SK-N-SH treated with all-trans-retinoic acid at 6 μM for 48 hours (cell line): ENCODE data around the gene TRIL.

ENCODE experiments used
- ATAC-seq: fragments of 200-7000 bp; cut with Tn5 transposase; 3 replicates; pipeline ENCODE4 v1.9.1; 2020; ENCODE audit warnings: mild to moderate bottlenecking, moderate library complexity
- ARNTL ChIP-seq: fragments of 450-650 bp; formaldehyde crosslinking; IDR thresholded peaks from 2 replicates; pipeline ENCODE4 v1.5.0; 2020; ENCODE audit warnings: low read depth, mild to moderate bottlenecking, moderate library complexity, borderline replicate concordance
- BACH2 ChIP-seq: fragments of 250-450 bp; sonication (Bioruptor Pico); IDR thresholded peaks from 2 replicates; pipeline ENCODE4 v1.9.0; 2021; ENCODE audit warnings: mild to moderate bottlenecking, borderline replicate concordance
- CREB5 ChIP-seq: fragments of 250-450 bp; sonication (Bioruptor Pico); IDR thresholded peaks from 2 replicates; pipeline ENCODE4 v1.5.1; 2020; ENCODE audit warnings: low read depth, mild to moderate bottlenecking, moderate library complexity
- CSDC2 ChIP-seq: fragments of 250-450 bp; sonication (Bioruptor Pico); IDR thresholded peaks from 2 replicates; pipeline ENCODE4 v1.5.0; 2020; ENCODE audit warnings: mild to moderate bottlenecking, moderate library complexity
- GLIS3 ChIP-seq: fragments of 250-450 bp; sonication (Bioruptor Pico); IDR thresholded peaks from 2 replicates; pipeline ENCODE4 v1.5.0; 2020; ENCODE audit warnings: mild to moderate bottlenecking, moderate library complexity
- ISL1 ChIP-seq: fragments of 250-450 bp; sonication (Bioruptor Pico); IDR thresholded peaks from 2 replicates; pipeline ENCODE4 v2.1.2; 2022; ENCODE audit warnings: mild to moderate bottlenecking, moderate library complexity
- OSR1 ChIP-seq: fragments of 250-450 bp; sonication (Bioruptor Pico); IDR thresholded peaks from 2 replicates; pipeline ENCODE4 v1.8.0; 2022; ENCODE audit warnings: moderate library complexity, mild to moderate bottlenecking, inconsistent platforms
- PATZ1 ChIP-seq: fragments of 250-450 bp; sonication (Bioruptor Pico); IDR thresholded peaks from 2 replicates; pipeline ENCODE4 v1.8.0; 2020; ENCODE audit warnings: mild to moderate bottlenecking, moderate library complexity, borderline replicate concordance
- PPARA ChIP-seq: fragments of 250-450 bp; sonication (Bioruptor Pico); IDR thresholded peaks from 2 replicates; pipeline ENCODE4 v1.5.0; 2020; ENCODE audit warnings: mild to moderate bottlenecking, borderline replicate concordance
- RARB ChIP-seq: fragments of 250-450 bp; sonication (Bioruptor Pico); IDR thresholded peaks from 2 replicates; pipeline ENCODE4 v1.8.0; 2021; ENCODE audit warnings: mild to moderate bottlenecking, moderate library complexity
- SNAI2 ChIP-seq: fragments of 250-450 bp; sonication (Bioruptor Pico); IDR thresholded peaks from 2 replicates; pipeline ENCODE4 v1.5.0; 2020; ENCODE audit warnings: mild to moderate bottlenecking, moderate library complexity
- TCF4 ChIP-seq: fragments of 250-450 bp; sonication (Bioruptor Pico); IDR thresholded peaks from 2 replicates; pipeline ENCODE4 v1.8.0; 2021; ENCODE audit warnings: mild to moderate bottlenecking, moderate library complexity, borderline replicate concordance
- TOX ChIP-seq: fragments of 250-450 bp; sonication (Bioruptor Pico); IDR thresholded peaks from 2 replicates; pipeline ENCODE4 v1.8.0; 2021; ENCODE audit warnings: mild to moderate bottlenecking, moderate library complexity, borderline replicate concordance
- ZC3H10 ChIP-seq: fragments of 250-450 bp; sonication (Bioruptor Pico); IDR thresholded peaks from 2 replicates; pipeline ENCODE4 v1.5.1; 2021; ENCODE audit warnings: mild to moderate bottlenecking, moderate library complexity
- ZFP3 ChIP-seq: fragments of 250-450 bp; sonication (Bioruptor Pico); IDR thresholded peaks from 2 replicates; pipeline ENCODE4 v1.5.0; 2020; ENCODE audit warnings: mild to moderate bottlenecking, moderate library complexity
- ZFP30 ChIP-seq: fragments of 450-650 bp; formaldehyde crosslinking; IDR thresholded peaks from 2 replicates; pipeline ENCODE4 v1.5.0; 2022; ENCODE audit warnings: mild to moderate bottlenecking, moderate library complexity
- ZNF565 ChIP-seq: fragments of 450-650 bp; formaldehyde crosslinking; conservative IDR thresholded peaks from 2 replicates; pipeline ENCODE4 v1.5.0; 2020; ENCODE audit warnings: low read depth, mild to moderate bottlenecking, moderate library complexity
- ZNF70 ChIP-seq: fragments of 450-650 bp; formaldehyde crosslinking; IDR thresholded peaks from 2 replicates; pipeline ENCODE4 v1.5.0; 2020; ENCODE audit warnings: mild to moderate bottlenecking, moderate library complexity
- ZNF8 ChIP-seq: fragments of 450-650 bp; formaldehyde crosslinking; IDR thresholded peaks from 2 replicates; pipeline ENCODE4 v1.5.0; 2020; ENCODE audit warnings: mild to moderate bottlenecking, moderate library complexity
- TF ChIP-seq, protein P1 (sequence below): fragments of 250-450 bp; sonication (Bioruptor Pico); IDR thresholded peaks from 2 replicates; pipeline ENCODE4 v1.5.0; 2020; ENCODE audit warnings: mild to moderate bottlenecking, moderate library complexity
- TF ChIP-seq, protein P2 (sequence below): fragments of 250-450 bp; sonication (Bioruptor Pico); IDR thresholded peaks from 2 replicates; pipeline ENCODE4 v1.8.0; 2021; ENCODE audit warnings: low read depth, mild to moderate bottlenecking, moderate library complexity, borderline replicate concordance
- TF ChIP-seq, protein P3 (sequence below): fragments of 250-450 bp; sonication (Bioruptor Pico); IDR thresholded peaks from 2 replicates; pipeline ENCODE4 v1.5.1; 2021; ENCODE audit warnings: mild to moderate bottlenecking, moderate library complexity

The TRIL gene

DNA sequence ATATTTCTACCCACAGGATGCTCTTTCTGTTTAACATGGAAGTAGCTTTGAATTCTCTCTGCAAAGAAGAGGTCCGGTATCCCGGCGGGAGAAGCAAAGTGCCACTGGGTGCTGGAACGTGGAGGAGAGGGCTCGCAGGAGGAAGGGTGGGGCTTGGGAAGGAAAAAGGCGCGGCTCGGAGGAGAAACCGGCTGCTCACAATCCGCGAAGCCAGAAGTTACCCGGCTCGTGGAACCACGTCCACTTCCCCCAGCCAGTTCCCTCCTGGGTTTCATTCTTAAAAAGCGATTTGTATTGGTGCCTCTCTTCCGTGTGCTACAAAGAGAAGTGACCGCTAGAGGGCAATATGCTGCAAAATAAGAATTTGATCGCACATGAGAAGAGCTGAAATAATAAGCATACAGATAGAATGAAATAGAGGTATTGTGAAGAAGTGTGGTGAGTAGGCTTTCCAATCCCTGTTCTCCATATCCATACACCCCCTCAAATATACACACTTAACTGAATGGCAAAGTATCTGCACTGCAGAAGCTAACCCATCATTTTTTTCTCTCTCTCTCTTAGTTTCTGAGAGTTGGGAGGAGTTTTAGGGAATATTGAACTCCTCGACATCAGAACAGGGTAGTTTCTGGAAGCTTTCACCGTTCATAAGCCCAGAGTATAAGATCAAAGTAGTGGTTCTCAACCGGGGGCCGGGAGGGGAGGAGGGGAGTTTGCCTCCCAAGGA lies 31.1 kb downstream of the TRIL start:
- peak; percentile 95 for ATAC-seq
- TF ChIP-seq ZNF70 (peak; percentile 41; the same call in 1 of the 2 replicates), CREB5 (CRISPR knock-in tag) (no peak)

DNA sequence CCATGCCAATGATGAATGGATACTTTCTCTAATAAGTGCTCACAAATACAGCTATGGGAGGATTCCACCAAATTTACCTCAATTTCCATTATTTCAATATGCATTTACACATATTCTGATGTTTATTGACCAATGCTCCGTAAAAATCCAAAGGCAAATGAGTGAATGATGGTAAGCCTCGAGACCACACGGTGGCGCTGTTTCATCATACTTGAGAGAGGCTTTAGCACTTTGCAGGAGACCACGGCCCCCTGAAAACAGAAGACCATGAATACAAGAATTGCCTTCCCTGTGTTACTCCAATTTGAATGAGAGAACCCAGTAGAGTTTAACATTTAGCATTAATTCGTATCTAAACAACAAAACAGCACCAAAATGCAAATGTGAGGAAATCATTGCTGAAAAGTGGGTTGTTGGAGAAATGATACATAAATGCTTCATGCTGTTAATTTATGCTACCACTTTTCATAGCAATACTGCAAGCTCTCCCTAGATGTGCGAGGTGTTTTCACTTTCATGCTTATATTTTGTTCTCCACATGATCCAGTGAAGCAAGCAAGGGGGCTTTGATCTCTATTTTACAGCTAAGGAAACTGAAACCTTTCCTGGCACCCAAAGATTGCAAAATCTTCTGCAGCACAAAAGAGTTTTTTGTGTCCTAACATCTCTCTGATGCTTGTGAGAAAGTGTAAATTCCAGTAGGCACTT lies 35.4 kb downstream of the TRIL start:
- ATAC-seq, result peak; percentile 81
- no peak for TF ChIP-seq RARB (CRISPR knock-in tag)
- TF ChIP-seq, protein P1, sequence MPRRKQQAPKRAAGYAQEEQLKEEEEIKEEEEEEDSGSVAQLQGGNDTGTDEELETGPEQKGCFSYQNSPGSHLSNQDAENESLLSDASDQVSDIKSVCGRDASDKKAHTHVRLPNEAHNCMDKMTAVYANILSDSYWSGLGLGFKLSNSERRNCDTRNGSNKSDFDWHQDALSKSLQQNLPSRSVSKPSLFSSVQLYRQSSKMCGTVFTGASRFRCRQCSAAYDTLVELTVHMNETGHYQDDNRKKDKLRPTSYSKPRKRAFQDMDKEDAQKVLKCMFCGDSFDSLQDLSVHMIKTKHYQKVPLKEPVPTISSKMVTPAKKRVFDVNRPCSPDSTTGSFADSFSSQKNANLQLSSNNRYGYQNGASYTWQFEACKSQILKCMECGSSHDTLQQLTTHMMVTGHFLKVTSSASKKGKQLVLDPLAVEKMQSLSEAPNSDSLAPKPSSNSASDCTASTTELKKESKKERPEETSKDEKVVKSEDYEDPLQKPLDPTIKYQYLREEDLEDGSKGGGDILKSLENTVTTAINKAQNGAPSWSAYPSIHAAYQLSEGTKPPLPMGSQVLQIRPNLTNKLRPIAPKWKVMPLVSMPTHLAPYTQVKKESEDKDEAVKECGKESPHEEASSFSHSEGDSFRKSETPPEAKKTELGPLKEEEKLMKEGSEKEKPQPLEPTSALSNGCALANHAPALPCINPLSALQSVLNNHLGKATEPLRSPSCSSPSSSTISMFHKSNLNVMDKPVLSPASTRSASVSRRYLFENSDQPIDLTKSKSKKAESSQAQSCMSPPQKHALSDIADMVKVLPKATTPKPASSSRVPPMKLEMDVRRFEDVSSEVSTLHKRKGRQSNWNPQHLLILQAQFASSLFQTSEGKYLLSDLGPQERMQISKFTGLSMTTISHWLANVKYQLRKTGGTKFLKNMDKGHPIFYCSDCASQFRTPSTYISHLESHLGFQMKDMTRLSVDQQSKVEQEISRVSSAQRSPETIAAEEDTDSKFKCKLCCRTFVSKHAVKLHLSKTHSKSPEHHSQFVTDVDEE (CRISPR knock-in tag), result no peak
- no peak for TF ChIP-seq ZNF8 (CRISPR knock-in tag)
- no peak for TF ChIP-seq GLIS3
- TF ChIP-seq OSR1 (CRISPR knock-in tag), result no peak
- no peak for TF ChIP-seq ZFP3 (CRISPR knock-in tag)
- TF ChIP-seq PPARA (CRISPR knock-in tag), result no peak
- TF ChIP-seq SNAI2 (CRISPR knock-in tag), result no peak

DNA sequence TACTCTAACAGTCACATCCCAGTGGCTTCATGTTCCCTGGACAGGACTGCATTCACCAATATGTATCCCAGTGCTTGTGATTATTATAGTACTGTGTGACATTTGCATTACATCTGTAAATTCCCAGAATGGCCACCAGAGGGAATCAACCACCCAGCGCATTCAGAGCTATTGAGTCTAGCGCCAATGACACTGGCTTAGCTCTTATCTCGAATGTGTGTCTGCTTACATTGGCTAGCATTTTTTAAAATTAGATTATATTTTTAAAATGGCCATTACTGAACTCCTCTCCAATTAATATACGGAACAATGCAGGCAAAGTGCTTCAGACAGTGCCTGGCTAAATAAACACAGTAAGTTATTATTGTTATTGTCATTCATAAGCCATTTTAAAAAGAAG lies 36.3 kb downstream of the TRIL start:
- peak; percentile 98 for ATAC-seq
- TF ChIP-seq SNAI2 (CRISPR knock-in tag), result peak; percentile 87; the same call in 1 of the 2 replicates
- TF ChIP-seq TCF4, result peak; percentile 91
- TF ChIP-seq, protein P1 (CRISPR knock-in tag), result peak; percentile 73; the same call in 1 of the 2 replicates
- 0 out of 2 replicates have a peak, but pooled peaks have one; percentile 59 for TF ChIP-seq PPARA (CRISPR knock-in tag)
- TF ChIP-seq CSDC2, result no peak
- TF ChIP-seq RARB (CRISPR knock-in tag), result no peak
- TF ChIP-seq ZNF8 (CRISPR knock-in tag), result no peak; the same call in 1 of the 2 replicates
- TF ChIP-seq TOX (CRISPR knock-in tag), result no peak
- peak; percentile 82 for TF ChIP-seq CREB5 (CRISPR knock-in tag)
- no peak; the same call in 1 of the 2 replicates for TF ChIP-seq GLIS3
- TF ChIP-seq ZNF565 (CRISPR knock-in tag), result no peak
- TF ChIP-seq ZC3H10 (CRISPR knock-in tag), result no peak
- no peak for TF ChIP-seq BACH2 (CRISPR knock-in tag)
- TF ChIP-seq PATZ1 (CRISPR knock-in tag), result no peak
- TF ChIP-seq ARNTL (CRISPR knock-in tag), result no peak; the same call in 1 of the 2 replicates
- no peak for TF ChIP-seq OSR1 (CRISPR knock-in tag)
- TF ChIP-seq, protein P2, sequence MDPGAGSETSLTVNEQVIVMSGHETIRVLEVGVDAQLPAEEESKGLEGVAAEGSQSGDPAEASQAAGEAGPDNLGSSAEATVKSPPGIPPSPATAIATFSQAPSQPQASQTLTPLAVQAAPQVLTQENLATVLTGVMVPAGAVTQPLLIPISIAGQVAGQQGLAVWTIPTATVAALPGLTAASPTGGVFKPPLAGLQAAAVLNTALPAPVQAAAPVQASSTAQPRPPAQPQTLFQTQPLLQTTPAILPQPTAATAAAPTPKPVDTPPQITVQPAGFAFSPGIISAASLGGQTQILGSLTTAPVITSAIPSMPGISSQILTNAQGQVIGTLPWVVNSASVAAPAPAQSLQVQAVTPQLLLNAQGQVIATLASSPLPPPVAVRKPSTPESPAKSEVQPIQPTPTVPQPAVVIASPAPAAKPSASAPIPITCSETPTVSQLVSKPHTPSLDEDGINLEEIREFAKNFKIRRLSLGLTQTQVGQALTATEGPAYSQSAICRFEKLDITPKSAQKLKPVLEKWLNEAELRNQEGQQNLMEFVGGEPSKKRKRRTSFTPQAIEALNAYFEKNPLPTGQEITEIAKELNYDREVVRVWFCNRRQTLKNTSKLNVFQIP (CRISPR knock-in tag), result no peak; the same call in 1 of the 2 replicates
- TF ChIP-seq ZFP3 (CRISPR knock-in tag), result 0 out of 2 replicates have a peak, but pooled peaks have one; percentile 66
- TF ChIP-seq, protein P3, sequence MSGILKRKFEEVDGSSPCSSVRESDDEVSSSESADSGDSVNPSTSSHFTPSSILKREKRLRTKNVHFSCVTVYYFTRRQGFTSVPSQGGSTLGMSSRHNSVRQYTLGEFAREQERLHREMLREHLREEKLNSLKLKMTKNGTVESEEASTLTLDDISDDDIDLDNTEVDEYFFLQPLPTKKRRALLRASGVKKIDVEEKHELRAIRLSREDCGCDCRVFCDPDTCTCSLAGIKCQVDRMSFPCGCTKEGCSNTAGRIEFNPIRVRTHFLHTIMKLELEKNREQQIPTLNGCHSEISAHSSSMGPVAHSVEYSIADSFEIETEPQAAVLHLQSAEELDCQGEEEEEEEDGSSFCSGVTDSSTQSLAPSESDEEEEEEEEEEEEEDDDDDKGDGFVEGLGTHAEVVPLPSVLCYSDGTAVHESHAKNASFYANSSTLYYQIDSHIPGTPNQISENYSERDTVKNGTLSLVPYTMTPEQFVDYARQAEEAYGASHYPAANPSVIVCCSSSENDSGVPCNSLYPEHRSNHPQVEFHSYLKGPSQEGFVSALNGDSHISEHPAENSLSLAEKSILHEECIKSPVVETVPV (CRISPR knock-in tag), result peak; percentile 84
- TF ChIP-seq ISL1 (CRISPR knock-in tag), result peak; percentile 98
- TF ChIP-seq ZFP30 (CRISPR knock-in tag), result no peak
